ENCODE results near the gene C2orf76.
"Not testable (repeated sequence)": the region's sequence is repeated elsewhere in the genome, so short reads cannot be mapped to it uniquely, and the experiment has no call there.

C2orf76 gene

DNA sequence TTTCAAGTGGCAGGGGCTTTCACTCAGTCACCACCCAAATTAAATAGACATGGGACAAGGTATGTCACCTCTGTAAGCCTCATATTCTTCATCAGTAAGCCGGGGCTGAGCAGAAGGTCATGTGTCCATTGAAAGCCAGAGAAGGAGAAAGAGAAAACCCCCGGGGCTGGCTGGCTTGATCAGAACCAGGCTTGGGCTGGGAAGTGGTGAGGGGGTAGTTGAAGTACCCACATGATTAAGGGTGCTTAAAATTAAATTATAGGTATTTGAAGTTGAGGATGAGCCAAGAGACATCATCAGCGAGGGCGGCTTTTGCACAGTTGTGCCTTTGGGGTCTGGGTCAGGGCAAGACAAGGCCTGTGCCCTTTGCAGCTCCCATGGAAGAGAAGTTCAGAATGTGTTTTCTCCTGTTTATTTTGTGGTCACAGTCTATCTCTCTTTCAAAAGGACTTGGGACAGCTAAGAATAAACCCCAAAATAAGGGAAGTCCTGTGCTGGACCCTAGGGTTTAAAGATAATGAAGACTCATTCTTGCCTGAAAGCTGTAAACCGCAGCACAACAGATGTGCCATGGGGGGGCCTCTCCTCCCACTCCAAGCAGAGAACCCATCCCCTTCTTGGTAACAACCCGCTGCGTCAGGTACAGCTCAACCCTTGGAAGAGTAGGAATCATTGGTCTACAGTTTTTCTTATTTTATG is 10.8 kb upstream of the C2orf76 start:
- peak in 1 of 2 experiments; percentile 11 for DNase-seq

DNA sequence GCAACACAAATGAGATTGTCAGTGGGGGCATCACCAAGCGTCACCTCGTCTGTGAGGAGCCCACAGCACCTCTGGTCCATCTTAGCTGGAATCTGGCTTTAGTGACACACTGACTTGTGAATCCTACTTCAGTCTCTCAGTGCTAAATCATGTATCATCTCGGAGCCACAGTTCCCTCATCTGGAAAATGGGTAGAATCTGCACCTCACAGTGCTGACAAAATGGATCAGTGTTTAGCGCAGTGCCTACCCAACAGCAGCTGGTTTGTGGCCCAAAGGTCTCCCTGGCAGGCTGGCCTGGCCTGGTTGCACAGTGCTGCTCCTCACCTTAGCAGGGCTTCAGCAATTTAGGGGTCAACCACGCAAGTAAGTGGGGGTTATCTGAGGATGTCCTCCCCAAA is 10.2 kb upstream of the C2orf76 start:
- DNase-seq, result no peak

DNA sequence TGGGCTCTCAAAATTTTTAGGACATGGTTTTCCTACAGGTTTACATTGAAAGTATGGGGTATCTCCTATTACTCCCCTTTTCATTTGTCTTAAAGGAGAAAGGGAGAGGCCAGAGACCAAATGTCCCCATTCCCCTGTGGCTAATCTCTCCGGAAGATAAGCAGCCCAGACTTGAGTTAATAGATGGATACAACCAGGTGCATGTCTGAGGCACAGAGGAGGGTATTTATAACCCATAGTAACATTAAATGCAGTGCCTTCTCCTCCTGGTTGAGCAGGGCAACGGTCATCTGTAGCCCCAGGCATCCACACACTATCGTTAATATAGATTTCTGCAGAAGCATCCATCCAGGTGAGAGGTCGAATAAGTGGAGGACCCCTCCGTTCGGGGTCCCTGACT is 9.8 kb upstream of the C2orf76 start:
- not testable (repeated sequence) for DNase-seq

DNA sequence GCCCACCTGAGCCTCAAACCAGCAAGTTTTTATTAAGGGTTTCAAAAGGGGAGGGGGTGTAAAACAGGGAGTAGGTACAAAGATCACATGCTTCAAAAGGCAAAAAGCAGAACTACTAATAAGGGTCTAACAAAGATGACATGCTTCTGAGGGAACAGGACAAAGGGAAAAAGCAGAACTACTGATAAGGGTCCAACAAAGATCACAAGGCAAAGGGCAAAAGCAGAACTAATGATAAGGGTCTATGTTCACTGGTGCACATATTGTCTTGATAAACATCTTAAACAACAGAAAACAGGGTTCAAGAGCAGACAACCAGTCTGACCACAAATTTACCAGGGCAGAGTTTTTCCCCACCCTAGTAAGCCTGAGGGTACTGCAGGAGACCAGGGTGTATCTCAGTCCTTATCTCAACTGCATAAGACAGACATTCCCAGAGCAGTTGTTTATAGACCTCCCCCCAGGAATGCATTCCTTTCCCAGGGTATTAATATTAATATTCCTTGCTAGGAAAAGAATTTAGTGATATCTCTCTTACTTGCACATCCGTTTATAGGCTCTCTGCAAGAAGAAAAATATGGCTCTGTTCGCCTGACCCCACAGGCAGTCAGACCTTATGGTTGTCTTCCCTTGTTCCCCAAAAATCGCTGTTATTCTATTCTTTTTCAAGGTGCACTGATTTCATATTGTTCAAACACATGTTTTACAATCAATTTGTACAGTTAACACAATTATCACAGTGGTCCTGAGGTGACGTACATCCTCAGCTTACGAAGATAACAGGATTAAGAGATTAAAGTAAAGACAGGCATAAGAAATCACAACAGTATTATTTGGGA is 7.5 kb upstream of the C2orf76 start:
- not testable (repeated sequence) for DNase-seq

DNA sequence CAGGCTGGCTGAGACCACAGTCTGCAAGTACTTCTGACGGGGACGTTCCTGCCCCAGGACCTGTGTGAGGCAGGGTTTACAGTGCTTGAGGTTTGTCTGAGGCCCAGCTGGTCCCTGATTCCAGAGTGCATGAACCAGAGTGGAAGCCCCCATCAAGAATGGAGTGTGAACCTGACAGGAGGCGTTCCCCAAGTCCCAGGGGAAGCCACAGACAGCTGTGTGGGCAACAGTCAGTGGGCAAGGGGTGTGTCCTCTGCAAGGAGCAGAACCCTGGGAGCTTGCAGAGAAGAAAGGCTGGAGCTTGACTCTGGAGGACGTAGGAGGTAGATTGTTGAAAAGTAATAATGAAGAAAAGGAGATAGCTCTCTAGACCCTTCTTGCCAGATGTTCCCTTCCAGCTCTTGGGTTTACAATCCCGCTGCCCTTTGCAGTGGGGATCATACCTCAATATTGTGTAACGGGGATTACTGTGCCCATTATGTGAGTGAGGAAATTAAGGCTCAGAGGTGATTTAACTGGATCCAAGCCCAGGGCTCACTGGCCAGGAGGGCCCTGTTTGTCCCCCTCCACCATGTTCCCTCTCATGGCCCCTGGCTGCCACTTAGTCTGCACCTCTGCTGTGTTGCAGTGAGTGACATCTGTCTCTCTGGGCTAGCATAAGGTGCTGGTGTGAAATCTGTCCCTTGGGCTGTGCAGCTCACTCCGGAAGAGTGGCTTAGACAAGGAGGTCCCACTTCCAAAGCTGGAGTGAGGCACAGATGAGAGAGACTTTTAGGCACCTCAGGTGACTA is 6.3 kb upstream of the C2orf76 start:
- DNase-seq, result no peak

DNA sequence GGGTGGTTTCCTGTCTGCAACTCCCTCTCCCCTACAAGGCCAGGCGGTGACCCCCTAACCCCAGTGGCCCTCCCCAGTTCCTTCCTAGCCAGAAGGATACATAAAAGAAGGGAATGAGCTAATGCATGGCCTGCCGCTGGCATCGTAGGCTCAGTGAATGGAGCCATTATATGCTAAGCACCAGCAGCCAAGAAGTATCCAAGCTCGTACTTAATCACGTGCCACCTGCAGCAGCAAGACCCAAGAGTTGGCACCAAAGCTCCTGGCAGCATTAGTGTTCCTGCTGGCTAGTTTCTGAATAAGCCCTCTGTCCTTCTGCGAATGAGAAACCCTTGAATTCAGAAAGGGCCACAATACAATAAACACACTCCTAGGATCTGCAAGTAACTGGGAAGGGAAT is 4.5 kb upstream of the C2orf76 start:
- no peak for DNase-seq

DNA sequence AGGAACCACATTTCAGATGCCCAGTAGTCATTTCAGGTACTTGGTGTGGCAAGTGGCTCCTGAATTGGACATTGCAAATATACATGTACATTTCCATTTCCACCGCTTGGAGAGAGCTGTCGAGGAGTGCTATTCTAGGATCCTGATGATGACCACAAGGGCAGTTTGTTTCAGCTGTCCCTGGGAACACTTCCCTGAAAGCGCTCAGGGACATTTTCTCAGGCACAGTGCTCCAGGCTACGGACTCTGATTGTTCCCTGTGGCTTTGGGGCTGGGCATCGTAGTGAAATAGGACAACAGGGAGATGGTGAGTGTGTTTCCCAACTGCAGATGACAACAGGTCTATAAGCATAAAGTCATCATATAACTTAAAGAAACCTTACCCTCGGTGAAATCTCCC is 3.2 kb upstream of the C2orf76 start:
- DNase-seq, result no peak

DNA sequence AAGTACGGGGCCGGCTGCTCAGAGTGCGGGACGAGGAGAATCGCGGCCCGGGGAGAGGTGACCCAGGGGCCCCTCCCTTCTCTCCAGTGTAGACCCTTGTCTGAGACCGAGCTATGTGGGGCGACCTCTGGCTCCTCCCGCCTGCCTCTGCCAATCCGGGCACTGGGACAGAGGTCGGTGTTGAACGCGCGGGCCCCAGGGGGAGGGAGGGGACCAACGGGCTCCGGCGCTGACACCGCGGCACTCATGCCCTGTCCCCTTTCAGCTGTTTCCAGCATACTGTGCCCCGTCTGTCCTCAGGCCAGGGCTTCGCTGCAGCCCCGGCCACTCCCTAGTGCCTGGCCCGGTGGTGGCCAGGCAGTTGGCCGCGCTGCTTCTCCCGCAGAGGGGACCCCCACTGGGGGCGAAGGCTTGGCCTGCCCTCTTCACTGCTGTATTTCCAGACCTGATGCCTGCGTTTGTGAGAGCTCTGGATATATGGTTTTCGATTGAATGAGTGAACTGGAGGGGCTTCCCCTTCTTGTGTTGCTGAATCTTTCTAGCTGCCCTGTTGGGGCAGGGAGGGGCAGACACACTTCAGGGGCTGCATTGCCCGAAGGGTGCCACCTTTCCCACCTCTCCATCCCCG is 952 bp upstream of the C2orf76 start:
- DNase-seq, result peak; percentile 33 to 43

DNA sequence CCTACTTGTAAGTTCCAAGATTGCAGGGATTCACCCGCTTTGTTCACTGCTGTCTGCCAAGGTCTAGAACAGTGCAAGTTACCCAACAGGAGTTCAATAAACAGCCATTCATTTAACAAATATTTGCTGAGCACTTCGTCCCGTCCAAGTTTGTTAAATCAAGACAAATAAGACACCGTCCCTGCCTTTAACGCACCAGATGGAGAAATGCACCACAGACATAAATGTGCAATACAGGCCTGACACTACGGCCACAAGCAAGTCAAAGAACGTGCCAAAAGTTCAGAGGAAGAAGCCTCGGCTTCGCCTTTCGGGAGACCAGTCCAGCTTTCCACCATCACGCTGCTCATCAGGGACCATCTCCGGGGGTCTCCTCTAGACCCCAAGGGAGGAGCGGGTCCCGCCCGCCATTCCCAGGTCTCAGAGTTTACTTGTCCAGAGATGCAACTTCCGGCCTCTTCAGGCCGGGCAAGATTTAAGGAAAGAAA is 429 bp downstream of the C2orf76 start:
- peak in 1 of 2 experiments; percentile 31 for DNase-seq

DNA sequence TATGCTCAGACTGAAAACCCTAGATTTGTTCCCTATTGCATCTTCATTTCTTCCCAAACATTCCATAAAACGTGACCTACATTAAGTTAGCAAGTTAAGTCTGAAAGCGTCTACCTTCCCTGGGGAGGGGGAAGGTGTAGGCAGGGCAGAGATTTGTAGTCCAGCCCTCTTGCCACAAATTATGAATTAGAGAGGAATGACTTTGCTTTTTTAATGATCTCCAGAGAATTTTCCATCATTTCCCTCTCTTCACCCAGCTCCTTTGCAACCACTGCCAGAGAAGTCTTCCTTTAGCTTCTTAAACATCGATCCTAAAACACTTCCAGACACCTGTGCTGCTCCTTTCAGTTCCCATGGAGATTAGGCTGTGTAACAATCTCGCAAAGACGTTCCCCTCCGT is 1.2 kb downstream of the C2orf76 start:
- no peak for DNase-seq

DNA sequence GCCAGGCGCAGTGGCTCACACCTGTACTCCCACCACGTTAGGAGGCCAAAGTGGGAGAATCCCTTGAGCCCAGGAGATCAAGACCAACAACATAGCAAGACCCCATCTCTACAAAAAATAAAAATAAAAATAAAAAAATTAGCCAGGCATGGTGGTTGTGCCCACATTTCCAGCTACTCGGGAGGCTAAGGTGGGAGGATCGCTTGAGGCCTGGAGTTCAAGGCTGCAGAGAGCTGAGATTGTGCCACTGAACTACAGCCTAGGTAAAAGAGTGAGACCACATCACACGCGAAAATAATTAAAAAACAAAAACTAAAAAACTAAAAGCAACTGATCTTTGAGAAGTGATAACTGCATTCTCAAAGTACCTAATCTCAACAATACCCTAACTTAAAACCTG is 1.8 kb downstream of the C2orf76 start:
- DNase-seq, result no peak

DNA sequence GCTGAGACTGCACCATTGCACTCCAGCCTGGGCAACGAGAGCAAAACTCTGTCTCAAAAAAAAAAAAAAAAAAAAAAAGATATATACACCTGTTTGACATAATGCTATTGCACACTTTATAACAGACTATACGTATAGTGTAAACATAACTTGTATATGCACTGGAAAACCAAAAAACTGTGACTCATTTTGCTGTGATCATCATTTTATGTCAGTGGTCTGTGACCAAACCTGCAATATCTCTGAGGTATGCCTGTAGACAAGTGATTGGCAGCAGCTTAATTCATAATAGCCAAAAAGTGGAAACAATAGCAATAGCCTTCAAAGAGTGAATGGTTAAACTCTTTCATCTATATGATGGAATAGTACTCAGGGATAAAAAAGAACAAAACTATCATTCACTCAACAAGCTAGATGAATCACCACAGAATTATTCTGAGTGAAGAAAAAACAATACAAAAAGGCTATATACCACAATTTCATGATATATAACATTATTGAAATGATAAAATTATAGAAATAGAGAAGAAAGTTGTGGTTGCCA is 6.1 kb downstream of the C2orf76 start:
- DNase-seq, result no peak

DNA sequence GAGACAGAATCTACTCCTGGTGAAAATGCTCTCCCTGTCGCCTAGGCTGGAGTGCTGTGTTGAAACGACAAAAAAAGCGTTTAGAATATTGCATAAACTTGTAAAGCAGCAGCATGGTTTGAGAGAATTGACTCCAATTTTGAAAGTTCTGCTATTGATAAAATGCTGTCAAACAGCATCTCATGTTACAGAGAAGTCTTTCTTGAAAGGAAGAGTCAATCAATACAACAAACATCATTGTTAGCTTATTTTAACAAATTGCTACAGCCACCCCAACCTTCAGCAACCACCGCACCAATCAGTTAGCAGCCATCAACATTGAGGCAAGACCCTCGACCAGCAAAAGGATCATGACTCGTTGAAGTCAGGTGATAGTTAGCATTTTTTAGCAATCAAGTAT is 6.9 kb downstream of the C2orf76 start:
- DNase-seq, result no peak

DNA sequence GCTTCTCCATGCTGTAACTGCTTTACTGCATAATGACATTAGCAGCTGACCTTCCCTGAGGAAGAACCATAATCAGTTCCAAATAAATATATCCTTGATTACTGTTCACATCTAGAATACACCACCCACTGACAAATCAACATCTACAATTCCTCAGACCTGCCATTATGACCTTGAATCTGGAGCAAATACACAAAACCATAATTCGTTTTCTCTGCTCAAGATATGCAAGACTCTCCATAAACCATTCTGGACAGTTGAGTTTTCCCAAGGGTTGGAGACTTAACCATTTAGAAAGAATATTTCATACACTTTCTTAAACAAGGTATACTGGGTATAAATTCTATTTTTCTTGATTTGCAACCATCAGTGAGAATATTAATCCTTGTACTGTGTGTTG is 11.8 kb downstream of the C2orf76 start:
- DNase-seq, result no peak

DNA sequence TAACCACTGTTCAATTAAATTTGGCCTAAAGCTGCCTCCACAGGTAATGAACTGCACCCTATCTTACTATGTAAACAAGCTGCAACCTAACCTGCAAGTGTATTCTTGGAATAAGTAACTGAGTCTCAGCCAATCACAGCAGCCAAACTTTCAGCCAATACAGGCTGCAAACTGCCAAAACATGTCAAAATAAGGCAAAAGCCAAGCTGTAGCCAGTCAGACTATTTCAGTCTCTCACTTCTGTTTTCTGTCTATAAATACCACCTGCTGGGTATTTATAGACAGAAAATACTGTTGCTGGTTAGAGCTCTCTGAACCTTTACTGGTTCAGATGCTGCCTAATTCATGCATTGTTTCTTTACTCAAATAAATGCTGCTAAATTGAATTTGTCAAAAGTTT is 14.3 kb downstream of the C2orf76 start:
- no peak for DNase-seq

DNA sequence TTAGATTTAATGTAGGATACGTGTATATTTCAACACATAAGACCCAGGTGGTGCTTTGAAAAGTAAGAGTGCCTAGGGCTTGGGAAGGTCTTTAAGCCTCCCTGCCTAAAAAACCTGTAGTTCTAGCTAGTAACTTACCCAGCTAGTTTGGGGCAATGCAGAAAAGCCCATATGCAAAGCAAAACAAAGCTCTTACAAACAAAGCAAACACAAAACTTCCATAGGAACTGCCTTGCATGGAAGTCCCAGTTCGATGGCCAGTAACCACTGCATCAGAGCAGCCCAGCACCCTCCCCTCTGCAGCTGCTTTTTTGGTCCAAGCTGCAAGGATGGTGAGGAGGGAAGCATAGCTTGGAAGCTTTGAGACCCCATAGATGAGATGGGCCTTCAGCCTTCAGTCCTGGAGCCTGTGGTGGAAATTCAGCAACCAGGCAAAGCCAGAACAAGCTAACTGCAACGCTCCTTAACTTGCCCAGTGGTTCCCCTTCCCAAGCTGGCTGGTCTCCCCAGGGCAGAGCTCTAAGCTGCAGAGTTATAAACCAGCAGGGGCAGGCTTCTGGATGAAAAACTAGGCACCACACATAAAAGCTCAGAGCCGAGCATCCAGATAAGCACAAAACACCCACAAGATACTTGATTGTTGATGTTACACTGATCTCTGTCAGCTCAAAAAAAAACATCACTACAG is 16.2 kb downstream of the C2orf76 start:
- DNase-seq, result no peak

DNA sequence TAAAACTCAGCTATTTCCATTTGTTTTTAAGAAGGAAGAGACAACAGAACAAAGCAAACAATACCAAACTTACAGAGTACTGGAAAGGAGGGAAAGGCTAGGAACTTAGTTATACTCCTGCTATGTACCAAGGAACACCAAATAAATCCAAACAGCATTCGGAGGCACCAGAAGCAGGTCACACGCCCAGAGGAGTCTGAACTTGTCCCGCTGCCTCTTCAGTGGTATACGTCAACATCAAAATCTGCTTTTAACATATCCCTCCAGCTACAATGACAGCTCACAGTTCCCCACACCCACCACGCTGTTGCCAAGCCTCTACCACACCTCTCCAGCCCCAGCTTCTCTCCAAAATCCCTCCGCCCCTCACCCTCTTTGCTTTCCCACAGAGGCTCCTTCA is 17.3 kb downstream of the C2orf76 start:
- no peak for DNase-seq

DNA sequence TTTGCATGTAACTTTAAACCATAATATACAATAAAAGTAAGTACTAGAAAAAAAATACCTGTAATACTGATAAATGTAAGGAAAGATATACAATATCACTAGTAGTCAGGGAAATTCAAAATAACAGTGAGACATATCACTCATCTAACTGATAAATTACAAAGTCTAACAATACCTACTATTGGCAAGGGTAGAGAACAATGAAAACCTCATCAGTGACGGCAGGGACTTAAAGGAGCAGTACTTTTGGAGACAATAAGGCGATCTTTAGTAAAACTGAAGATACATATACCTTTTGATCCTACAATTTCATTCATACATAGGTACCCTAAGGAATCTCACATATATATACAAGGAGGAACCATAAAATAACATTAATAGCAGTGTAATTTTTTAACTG is 24.9 kb downstream of the C2orf76 start:
- DNase-seq, result no peak

DNA sequence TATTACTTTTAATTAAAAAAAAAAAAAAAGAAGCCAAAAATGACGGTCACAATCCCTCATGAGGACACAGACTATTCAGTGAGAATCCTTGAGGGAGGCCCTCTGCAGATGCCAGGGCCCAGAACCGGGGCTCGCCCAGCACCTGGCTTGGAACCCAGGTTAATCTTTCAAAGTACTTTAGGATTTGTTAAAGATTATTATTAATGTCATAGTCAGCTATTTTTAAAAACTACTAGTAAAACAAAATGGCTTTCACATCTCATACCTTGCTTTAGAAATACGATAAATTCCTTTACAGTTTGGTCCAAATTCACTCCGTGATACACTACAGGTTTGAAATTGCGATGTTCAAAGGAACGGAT is 27.1 kb downstream of the C2orf76 start:
- DNase-seq, result no peak

DNA sequence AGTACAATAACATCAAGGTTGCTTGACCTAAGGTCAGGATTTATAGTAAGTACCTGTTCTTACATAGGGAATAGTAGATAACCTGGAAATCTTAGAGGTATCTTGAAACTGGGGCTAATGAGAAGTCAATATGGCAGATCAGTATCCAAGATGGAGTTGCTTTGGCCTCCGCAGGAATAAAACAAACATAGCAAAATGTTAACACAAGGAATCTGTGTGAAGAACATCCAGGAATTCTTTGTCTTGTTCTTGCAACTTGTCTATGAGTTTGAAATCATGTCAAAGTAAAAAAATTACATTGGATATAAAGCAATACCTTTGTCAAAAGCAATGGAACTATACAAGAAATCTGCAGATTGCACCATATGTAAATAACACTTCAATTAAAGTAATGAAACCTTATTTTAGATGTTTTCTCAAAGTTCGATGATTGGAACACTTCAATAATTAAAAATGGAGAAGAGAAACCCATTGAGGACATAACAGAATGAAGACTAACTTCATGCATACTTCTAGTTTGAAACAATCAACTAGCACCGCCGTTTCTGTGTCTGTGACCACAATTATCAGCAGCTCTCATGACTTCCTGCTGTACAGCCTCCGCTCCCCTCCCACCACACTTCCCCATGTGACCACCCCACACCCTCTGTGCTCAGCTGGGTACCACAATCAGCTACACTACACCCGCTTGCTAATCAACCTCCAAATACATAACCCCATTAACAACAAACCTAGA is 27.6 kb downstream of the C2orf76 start:
- no peak for DNase-seq

DNA sequence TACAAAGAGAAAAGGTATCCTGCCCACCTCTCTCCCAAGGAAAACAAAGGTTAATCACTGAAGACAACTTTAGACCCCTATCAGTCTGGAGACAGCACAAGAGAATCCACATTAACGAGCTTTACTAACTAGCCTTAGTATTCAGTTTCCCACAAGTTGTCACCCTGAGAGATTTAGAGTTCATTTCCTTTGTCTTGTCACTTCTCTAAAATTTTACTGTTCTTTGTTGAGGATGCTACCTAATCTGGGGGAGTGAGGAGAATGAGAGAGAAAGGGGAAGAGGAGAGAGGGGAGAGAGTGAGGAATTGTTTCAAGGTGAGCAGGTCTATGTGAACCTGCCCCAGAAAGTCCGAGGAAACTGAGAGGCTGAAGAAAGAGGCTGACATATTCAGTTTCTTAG is 28.4 kb downstream of the C2orf76 start:
- no peak for DNase-seq
